GM18867 (cell line): ENCODE results near the gene EPB41L2.
"Not testable (repeated sequence)": the region's sequence is repeated elsewhere in the genome, so short reads cannot be mapped to it uniquely, and the experiment has no call there.

Experiments used
- ATAC-seq: cut with Tn5 transposase; IDR thresholded peaks from one replicate; pipeline ENCODE4 v1.9.1; 2021; ENCODE audit warnings: mild to moderate bottlenecking, moderate library complexity; ENCODE audit not compliant: unreplicated experiment

The EPB41L2 gene

GRCh38 chr6:130824978-130825694 is 237.9 kb downstream of the EPB41L2 start:
- no peak for ATAC-seq

GRCh38 chr6:130822736-130823135 is 240.3 kb downstream of the EPB41L2 start:
- no peak for ATAC-seq

- no peak for ATAC-seq
Measured at GRCh38 chr6:130815200-130816071, 247.6 kb downstream of the EPB41L2 start.

GRCh38 chr6:130814506-130814905 is 248.5 kb downstream of the EPB41L2 start:
- ATAC-seq, result no peak

GRCh38 chr6:130811932-130812331 is 251.1 kb downstream of the EPB41L2 start:
- ATAC-seq, result no peak

- ATAC-seq, result no peak
Measured at GRCh38 chr6:130810307-130811030, 252.6 kb downstream of the EPB41L2 start.

- not testable (repeated sequence) for ATAC-seq
Measured at GRCh38 chr6:130801368-130801767, 261.7 kb downstream of the EPB41L2 start.

- ATAC-seq, result no peak
Measured at GRCh38 chr6:130797061-130797460, 266.0 kb downstream of the EPB41L2 start.

GRCh38 chr6:130796313-130796905 is 266.6 kb downstream of the EPB41L2 start:
- ATAC-seq, result no peak

- ATAC-seq, result no peak
Measured at GRCh38 chr6:130794738-130795137, 268.3 kb downstream of the EPB41L2 start.

- ATAC-seq, result no peak
Measured at GRCh38 chr6:130794010-130794697, 268.9 kb downstream of the EPB41L2 start.
